Activated T-helper 9 cell treated with anti-CD3 and anti-CD28 coated beads, Interleukin-2, amount 50 U/mL, for 16 hours (primary cell): ENCODE data around the gene PEX11B.

Experiments used
- DNase-seq: peaks from one replicate; pipeline ENCODE4 v3.0.0-alpha.2; 2020; ENCODE audit warnings: low read depth

The PEX11B gene

DNA sequence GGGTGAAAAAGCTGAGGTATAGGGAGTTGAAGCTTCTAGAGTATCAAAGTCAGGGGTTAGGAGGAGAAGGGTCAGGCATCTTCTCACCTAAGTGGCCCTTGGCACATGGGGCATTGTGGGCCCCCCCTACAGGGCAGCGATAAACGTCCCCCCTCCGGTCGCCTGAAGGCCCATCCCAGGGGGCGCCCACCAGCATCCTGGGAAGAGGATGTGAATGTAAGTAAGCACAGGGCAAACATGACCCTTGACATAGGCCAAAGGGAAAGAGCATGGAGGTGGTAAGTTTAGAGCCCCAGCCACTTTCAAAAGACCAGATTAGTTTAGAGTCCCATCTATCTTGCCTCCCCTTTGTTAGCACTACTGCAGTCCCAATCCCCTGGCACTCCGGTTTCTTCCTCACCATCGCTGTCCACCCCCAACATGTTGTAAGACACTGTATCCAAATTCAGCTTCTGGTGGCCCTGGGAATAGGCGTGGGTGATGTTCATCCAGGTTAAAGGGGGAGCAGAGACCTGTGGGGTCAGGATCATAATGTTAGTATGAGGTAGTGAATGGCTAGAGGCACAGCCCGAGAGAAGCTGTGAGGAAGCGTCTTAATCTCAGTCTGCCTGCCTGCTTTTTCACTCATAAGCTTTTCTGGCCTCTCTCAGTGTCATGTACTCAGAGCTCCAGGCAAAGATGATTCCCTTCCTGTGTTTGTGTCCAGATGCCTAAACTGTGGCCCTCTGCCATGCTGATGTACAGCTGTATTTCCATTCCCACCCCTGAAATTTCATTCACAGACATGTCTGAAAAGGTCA lies 11.4 kb downstream of the PEX11B start:
- DNase-seq = no peak

DNA sequence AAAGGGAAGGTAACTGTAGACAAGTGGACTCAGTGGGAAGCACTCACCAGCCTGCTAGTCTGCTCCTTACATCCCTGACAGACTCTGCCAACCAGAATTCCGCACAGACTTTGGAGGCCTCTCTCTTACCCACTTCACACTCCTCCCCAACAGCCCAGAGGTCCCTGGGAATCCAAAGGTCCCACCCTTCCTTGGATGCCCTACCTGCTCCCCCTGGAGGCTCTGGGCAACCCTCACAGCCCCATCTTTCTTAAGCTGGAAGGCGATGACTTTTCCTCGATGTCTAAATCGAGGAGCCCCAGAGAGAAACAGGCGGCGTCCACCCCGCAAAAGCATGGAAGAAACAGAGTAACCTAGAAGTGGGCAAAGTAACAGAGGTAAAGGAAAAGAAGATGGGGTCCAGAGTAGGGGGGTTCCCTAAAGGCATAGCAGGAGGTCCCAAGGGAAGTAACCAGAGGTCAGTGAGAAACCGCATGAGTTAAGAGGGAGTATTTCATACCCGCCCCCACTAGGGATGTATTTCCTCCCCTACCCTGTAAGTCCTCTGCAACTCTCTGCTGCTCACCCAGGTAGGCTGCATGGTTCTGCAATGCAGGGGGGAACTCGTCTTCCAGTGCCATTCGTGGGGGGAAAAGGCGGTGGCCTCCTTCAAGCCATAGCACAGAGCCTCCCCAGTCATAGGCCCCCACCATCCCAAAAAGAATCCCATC lies 17.1 kb downstream of the PEX11B start:
- no peak for DNase-seq

DNA sequence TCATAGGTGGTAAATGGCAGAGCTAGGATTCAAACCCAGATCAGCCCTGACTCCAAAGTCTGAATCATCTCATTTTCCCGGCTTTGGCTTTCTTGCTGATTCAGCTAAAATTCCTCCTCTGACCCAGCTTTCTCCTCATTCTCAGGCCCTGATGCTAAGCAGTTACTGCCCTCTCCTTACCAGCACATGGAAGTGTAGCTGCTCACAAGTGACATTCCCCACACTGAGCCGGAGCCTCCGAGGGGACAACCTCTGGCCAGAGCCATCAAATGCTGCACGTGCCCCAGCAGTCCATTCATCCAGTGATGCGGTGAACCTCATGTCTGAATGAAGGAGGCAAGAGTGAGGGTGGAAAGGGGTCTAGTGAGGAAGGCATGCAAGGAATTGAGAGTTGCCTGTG lies 19.8 kb downstream of the PEX11B start:
- no peak for DNase-seq

GRCh38 chr1:145897969-145898368 lies 20.5 kb downstream of the PEX11B start:
- no peak for DNase-seq

DNA sequence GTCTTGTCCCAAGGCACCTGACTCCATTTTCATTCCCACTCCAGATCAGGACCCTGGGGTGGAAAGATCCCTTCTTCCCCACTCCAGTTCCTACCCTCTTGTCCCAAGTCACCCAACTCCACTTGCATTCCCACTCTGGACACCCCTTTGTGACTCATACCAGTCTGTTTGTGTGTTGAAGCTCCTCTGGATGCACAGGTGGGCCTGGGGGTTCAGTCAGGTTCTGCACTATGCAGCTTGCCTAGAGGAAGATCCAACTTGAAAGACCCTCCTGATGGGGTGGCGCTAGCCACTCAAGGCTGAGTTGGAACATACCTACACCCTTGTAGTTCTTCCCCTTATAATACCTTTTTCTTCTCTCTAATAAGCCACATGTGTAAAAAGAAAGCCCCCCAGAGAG lies 23.0 kb downstream of the PEX11B start:
- no peak for DNase-seq

DNA sequence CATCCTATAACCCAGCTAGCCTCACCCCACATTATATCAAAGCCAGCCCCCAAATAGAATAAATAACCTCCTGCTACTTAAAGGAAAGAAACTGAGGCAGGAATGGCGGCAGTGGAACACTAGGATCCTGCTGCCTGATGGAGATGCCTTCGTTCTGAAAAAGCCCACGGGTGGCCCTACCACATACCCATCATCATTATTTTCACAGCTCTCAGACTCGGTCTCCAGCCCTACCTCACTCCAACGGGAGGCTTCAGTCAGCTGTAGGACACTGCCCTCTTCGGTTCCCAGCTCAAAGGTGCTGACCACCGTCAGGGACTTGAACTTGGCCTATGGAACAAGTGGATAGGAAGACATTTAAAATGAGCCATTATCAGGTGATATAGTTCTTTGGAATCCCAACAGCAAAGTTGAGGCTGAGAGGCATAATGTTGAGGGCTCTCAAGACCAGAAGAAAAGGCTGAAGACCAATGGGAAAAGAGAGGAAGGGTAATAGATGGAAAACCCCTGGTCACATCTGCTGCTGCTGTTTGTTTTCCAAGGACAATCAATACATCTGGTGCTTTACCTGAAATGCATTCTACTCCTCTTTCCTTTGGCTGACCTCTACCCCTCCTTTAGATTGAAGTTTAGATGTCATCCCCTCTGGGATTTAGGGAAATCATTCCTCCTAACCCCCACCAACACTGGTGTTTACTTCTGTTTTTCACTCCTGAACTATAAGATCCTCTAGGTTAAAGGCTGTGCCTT lies 25.0 kb downstream of the PEX11B start:
- DNase-seq = no peak

DNA sequence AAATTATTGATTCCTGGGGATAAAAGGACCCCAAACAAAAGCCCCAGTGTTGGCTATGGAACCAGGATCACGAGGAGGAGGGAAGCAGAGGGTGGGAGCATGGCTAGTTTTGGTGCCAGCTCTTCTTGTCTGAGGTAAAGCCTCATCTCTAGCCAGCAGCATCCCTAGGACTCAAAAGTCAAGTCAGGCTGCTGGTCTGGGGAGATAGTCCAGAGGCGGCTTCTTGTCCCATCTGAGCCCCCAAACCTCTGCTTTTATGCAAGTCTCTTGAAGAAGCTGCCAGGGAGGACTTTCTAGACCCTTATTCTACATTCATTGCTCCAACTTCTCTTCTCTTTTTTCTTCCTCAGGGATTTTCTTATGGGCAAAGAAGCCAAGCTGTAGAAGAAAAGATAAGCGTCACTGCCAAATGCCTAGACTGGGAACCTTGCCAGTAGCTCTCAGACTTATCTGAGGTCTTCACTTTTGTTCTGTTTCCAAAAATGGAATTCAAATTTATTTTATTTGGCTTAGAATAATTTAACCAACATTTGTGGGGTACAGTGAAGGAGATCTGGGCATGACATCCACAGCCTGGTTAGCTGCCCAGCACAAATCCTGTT lies 25.9 kb downstream of the PEX11B start:
- no peak for DNase-seq

GRCh38 chr1:145891587-145892485 lies 26.7 kb downstream of the PEX11B start:
- peak; percentile 20 for DNase-seq

DNA sequence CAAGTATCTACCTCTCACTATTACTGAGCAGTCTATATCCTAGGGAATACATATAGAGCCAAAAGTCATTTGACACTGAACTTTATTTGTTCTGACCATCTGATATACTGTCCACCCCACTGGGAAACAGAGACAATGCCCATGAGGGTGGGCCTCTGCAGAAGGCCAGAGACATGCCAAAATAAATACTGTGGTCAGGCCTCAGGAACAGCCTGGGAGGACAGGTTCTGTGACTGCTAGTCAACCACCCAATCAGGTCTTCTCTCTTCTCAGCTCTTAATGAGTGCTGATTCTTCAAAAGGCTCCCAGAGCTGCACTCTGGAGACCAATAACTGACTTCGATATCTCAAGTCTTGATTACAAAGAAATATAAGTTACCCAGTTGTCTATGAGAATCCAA lies 27.4 kb downstream of the PEX11B start:
- DNase-seq = no peak

DNA sequence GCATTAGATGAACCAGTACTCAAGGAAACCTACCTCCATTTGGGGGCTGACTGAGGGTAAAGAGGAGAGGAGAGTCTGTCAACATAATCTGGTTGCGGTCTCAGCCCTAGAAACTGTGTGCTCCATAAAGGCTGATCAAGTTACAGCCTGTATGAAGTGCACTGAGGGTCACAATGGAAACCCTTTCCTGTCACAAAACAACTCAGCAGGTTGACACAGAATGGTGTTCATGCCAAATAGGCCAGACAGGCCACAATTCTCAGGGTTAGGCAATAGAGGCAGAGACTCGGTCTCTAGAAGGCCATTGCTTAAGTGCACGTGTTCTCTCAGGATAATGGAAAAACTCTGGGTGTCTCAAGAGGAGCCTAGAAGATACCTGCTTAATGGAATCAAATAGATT lies 28.8 kb downstream of the PEX11B start:
- no peak for DNase-seq

DNA sequence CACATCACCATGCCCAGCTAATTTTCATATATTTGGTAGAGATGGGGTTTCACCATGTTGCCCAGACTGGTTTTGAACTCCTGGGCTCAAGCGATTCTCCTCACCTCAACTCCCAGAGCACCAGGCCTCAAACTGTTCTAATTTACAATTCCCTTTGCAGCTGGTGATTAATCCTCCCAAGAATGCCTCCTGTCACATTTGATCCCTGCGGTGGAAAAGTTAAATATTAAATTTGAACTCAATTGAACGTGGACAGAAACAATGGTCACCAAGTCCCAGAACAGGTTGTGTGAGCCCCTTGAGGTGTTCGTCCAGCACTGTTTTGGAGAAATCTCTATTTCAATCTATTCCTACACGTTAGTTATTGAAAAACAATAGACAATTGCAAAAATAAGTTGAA lies 30.9 kb downstream of the PEX11B start:
- DNase-seq = no peak

DNA sequence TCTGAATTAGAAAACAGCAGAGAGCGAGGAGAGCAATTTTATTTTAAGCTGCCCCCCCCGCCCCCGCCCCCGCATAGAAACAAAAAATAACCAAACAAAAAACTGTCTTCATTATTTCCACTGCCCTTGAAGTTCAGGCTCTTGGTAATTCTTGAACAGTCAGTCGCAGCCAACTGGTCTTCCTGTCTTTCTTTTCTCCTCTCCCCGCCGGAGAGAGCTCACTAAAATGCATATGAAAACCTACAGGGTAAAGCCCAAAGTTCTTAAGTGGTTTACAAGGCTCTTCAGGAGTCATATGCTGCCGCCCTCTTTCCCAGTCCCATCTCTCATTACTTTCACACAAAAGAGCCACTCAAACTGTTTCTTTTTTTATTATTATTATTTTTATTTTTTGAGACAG lies 31.7 kb downstream of the PEX11B start:
- DNase-seq = no peak

DNA sequence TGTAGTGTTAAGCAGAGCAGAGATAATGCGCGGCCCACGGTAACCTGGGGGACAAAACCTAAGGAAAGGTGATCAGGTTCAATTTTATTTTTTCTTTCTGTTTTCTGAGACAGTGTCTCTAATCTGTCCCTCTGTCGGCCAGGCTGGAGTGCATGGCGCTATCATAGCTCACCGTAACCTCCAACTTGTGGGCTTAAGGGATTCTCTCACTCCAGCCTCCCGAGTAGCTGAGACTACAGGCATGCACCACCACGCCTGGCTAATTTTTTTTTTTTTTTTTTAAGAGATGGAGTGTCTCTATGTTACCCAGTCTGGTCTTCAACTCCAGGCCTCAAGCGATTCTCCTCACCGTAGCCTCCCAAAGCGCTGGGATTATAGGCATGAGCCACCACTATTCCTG lies 32.1 kb downstream of the PEX11B start:
- DNase-seq = no peak

GRCh38 chr1:145885738-145886287 lies 32.7 kb downstream of the PEX11B start, which contains the start of gene ANKRD35:
TSS of gene ANKRD35 (minus strand) at chr1:145885866. CDS start at chr1:145885758, 108 bp downstream.
- DNase-seq = peak; percentile 77

- no peak for DNase-seq
These were observed 33.8 kb downstream of the PEX11B start for GRCh38 chr1:145884675-145885074.

DNA sequence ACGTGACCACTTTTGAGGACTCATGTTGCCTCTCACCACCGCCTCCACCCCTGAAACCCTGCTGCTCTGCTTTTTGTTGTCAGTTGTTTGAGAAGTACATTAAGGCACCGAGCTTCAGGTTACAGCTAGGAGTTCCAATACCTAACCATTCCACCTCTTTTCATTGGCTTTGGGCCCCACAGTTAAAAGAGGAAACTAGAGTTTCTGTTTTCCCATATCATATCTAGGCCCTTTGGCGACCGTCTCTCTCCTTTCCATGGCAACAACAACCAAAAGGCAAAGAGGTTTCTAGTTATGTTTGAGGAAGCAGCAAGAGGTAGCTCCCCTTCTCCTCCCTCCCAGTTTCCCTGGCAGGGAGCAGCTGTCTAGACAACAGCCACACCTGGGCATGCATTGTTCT lies 38.7 kb downstream of the PEX11B start:
- DNase-seq = no peak

DNA sequence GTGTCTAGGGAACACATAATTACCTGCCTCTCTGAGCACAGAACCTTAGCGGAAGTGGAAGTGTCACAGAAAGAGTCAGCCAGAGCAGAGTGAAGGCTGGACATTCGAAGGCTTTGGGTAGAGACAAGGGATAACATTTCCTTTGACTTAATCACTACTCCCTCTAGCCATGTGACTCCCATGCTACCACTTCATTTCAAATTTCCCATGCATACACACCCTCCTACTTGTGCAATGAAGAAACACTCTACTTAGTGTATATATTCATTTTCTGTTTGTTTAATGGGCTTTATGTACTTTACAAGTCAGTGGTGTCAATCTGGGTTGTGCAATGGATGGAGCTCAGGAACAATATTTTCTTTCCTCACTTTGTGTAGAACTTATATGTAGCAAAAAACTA lies 39.8 kb downstream of the PEX11B start:
- no peak for DNase-seq

GRCh38 chr1:145877923-145878486 lies 40.5 kb downstream of the PEX11B start:
- no peak for DNase-seq

DNA sequence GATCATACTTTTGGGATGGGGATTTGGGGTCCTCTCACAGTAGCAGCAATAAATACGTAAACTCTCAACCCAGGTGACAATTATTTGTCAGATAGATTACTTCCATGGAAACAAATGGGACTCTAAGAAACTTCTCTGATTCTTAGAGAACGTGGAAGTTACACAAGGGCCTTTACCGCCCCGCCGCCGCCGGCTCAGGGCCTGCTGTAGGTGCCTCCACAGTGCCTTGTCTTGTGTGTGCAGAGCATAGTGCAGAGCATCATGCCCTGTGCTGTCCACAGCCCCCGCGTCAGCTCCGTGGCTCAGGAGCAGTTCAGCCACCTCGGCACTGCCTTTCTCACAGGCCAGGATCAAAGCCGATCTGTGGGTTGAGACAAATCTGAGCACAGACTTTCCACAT lies 43.9 kb downstream of the PEX11B start:
- no peak for DNase-seq

GRCh38 chr1:145871994-145872924 lies 46.3 kb downstream of the PEX11B start:
- no peak for DNase-seq
